HG02840 (cell line): ENCODE results near the gene SENP7.
A peak's percentile ranks its signal among the peaks of the same experiment; 100 is the strongest.
"Not testable (repeated sequence)": the region's sequence is repeated elsewhere in the genome, so short reads cannot be mapped to it uniquely, and the experiment has no call there.

Source experiments
- ATAC-seq: cut with Tn5 transposase; IDR thresholded peaks from one replicate; pipeline ENCODE4 v1.9.1; 2021; ENCODE audit warnings: mild to moderate bottlenecking, moderate library complexity, moderate number of reproducible peaks; ENCODE audit not compliant: unreplicated experiment, low FRiP score

Gene SENP7

DNA sequence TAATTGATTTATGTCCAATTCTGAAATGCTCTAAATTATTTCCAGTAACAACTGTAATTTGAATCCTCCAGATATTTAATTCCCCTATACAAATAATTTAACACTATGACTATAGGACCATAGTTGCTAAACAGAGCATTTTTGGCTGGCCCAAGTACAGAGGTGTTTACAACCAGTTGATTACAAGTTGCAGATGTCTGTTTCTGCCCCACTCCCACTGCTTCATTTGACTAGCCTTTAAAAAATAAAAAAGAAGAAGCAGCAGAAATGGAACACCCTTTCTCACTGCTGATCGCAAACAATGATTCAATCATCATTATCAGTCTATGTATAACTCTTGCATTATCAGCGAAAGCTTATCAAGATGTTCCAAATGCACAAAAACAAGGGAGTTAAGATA is 54.6 kb downstream of the SENP7 start:
- ATAC-seq: no peak

GRCh38 chr3:101454629-101455028 is 58.4 kb downstream of the SENP7 start:
- no peak for ATAC-seq

- no peak for ATAC-seq
Observed at GRCh38 chr3:101453961-101454360, 59.1 kb downstream of the SENP7 start.

DNA sequence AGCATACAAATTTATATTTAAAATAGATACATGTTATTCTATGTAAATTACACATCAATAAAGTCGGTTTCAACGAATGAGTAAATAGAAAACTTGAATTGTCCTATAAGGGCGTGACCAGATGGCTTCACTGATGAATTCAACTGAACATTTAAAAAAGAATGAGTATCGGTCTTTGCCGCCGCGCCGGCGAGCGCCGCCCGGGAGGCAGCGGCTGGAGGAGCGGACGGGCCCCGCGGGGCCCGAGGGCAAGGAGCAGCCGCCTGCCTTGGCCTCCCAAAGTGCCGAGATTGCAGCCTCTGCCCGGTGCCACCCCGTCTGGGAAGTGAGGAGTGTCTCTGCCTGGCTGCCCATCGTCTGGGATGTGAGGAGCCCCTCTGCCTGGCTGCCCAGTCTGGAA is 74.4 kb downstream of the SENP7 start:
- not testable (repeated sequence) for ATAC-seq

- ATAC-seq: no peak
Observed at GRCh38 chr3:101433652-101434051, 79.4 kb downstream of the SENP7 start.

DNA sequence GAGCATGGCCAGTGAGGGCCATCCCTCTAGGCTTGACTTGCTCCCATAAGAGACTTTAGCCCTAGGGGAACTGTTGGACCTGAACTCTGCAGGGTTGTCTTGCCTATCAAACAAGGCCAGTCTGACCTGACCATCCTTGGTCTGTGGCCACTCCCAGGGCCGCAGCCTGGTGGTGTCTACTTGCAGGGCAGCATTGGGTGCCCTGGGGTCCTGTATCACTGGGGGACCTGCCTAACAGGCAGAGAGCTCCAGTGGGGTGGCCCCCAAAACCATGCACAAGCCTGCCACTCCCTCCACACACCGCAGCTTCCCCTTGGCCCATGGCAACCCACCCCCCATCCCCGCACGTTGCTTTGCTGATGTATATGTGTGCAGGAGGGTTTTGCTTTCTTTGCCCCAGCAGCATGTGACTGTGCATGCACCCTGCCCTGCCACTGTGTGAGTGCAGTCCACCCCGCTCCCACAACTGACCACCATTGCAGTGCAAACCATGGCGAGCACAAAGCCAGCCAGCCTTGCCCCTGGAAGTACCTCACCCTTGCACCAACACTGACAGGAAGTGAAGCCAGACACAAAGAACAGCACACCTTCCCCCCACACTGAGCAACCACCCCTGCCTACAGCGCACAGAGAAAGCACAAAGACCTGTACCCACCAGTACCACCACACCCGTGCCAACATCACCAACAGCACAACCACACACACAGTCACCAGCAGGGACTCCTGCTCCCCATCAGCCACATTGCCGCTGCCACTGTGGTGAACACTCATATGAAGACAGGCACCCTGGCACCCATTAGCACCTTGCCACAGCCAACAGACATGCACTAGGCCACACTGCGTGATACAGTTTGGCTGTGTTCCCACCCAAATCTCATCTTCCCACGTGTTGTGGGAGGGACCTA is 88.8 kb downstream of the SENP7 start:
- ATAC-seq: no peak

- ATAC-seq: no peak
Observed at GRCh38 chr3:101418851-101419250, 94.2 kb downstream of the SENP7 start.

DNA sequence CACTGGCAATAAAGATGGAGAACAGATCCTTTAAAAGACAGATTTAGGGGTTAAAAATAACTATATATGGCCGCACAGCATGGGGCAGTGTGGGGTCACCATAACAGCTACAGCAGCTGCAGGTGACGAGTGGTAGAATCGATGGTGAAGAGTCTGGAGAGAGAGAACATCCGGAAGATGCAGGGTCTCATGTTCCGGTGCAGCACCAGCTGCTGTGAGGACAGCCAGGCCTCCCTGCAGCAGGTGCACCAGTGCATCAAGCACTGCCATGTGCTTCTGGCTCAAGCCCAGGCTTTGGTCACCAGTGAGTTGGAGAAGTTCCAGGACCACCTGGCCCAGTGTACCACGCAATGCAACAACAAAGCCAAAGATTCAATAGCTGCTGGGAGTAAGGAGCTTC is 98.9 kb downstream of the SENP7 start:
- ATAC-seq: no peak

DNA sequence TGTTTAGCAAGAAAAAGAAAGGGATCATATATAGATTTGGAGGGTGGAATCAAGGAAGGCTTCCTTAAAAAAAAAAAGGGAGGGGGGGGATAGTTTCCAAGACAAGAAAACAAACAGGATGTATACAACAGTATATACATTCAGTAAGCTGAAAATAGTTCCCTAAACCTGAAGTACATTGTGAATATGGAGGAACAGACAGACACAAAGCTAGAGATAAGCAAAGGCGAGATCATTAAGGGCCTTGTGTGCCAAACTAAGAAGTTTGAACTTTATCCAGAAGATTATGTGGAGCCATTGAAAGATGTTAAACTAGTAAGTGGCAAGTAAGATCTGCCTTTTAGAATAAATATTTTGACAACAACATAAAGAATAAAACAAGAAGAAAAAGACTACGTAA is 99.4 kb downstream of the SENP7 start:
- no peak for ATAC-seq

- ATAC-seq: no peak
Observed at GRCh38 chr3:101391413-101391950, 121.5 kb downstream of the SENP7 start.

DNA sequence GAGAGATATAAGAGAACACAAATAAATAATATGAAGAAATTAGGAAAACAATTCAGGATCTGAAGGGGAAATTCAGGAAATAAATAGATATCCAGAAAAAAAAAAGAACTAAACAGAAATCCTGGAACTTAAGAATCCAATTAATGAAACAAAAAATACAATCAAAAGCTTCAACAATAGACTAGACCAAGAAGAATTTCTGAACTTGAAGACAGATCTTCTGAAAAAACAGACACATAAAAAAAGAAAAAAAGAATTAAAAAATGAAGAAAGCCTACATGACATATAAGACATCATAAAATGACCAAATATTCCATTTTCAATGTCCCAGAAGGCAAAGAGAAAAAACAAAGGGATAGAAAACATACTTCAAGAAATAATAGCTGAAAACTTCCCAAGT is 124.3 kb downstream of the SENP7 start:
- ATAC-seq: no peak

- ATAC-seq: no peak
Observed at GRCh38 chr3:101387351-101387750, 125.7 kb downstream of the SENP7 start.

DNA sequence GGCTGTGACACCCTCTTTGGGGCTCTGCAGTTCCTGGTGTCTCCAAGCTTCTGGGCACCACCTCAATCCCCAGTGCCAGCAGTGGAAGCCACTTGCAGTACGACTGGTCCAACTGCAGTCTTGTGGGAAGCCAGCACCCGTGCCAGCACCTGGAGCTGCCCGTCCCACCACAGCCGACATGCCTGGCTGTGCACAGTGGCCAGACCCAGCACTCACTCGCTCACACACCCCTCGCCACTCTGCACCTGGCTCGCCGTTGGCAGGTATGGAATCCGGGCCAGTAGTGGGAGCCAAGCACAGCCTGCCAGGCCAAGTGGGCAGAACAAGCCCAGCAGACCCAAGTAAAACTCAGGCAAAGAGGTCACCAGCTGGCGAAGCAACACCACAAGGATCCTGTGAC is 128.6 kb downstream of the SENP7 start:
- ATAC-seq: no peak

- no peak for ATAC-seq
Observed at GRCh38 chr3:101383656-101384055, 129.4 kb downstream of the SENP7 start.

DNA sequence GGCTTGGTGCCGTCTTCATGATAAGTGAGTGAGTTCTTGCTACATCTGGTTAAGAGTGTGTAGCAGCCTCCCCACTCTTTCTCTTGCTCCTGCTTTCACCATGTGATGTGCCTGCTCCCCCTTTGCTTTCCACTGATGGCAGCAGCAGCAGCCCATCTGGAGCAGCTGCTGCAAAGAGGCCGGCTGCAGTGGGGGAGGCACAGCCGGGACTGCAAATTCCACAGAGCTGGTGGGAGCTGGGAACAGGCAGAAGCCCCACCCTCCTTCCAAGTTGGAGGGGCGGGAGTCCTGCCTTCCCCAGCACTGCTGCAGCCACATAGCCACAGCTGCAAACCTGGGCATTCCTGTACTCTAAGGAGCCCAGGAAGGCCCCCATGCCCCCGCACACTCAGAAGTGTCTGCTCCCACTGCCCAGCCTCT is 129.8 kb downstream of the SENP7 start:
- ATAC-seq: no peak

DNA sequence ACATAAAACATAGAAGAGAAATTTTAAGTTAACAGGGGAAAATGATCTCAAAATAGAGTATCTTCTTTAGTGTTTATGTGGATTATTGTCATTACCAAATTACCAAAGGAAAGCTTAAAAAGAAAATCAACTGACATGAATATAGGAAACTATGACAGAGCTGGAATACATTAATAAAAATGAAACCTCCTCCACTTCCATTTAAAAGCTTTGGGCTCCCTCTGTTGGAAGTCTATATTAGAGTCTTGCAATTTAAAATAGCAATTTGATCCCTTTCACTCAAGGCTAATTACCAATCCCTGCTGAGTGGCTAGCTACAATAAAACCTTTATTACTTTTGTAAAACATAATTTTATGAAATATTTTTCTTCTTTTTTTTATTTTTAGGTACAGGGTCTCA is 131.2 kb downstream of the SENP7 start:
- ATAC-seq: no peak

GRCh38 chr3:101379658-101380376 is 133.2 kb downstream of the SENP7 start:
- ATAC-seq: peak; percentile 98

DNA sequence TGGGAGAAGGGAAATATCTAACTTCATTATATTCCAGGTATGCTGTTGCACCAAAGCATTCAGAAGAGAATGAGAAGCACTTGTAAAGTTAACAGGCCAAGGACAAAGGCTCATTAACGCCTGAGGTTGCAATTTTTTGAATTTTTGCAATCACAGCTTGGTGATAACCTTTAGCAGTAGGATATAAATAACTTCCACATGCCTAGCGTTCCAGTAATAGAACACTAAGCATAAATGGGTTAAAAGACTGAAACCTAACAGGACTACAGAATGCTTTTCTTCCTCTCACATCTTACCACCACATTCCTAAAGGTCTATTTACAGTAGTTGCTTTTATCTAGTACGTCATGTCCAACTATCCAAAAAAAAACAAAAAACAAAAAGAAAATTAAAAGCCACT is 135.2 kb downstream of the SENP7 start:
- ATAC-seq: no peak

GRCh38 chr3:101377209-101377608 is 135.8 kb downstream of the SENP7 start:
- no peak for ATAC-seq

GRCh38 chr3:101375586-101375985 is 137.4 kb downstream of the SENP7 start:
- ATAC-seq: no peak

DNA sequence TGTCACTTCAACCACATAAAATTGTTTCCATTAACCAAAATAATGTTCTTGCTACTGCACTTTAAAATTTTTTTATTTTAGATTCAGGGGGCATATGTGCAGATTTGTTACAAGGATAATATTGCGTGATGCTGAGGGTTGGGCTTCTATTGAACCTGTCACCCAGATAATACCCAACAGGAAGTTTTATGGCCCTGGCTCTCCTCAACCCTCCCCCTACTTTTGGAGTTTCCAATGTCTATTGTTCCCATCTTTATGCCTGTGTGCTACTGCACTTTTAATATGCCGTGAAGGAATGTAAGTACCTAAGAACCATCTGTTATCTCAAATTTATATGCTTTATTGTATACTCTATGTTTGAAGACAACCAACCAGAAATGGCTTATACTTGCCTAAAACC is 150.6 kb downstream of the SENP7 start:
- ATAC-seq: no peak
